HepG2 (cell line): ENCODE data around the gene FAM72B. TPM values are rescaled to one million over a fixed set of nuclear protein-coding genes. Genes with fewer than 3 reads are reported as not detected.
A peak's percentile ranks its signal among the peaks of the same experiment; 100 is the strongest.
"Not testable (repeated sequence)": the region's sequence is repeated elsewhere in the genome, so short reads cannot be mapped to it uniquely, and the experiment has no call there.

Experiments used
- ATAC-seq: fragments of 200-7000 bp; cut with Tn5 transposase; 3 replicates; pipeline ENCODE4 v1.9.1; 2020; ENCODE audit warnings: mild to moderate bottlenecking, moderate library complexity
- BruUV-seq: library from RNA; stranded (reverse); fragments of 400-500 nt; replicated peaks from 2 replicates; lab custom pipeline; 2021; lab: Mats Ljungman, UMichigan
- CTCF ChIA-PET: fragments of 300-600 bp; formaldehyde crosslinking; extraction: SDS; loops from one replicate; lab custom pipeline; 2021; ENCODE audit warnings: low total read pairs, inconsistent platforms, low intra/inter-chr PET ratio; lab: Yijun Ruan, JAX
- POLR2A ChIA-PET: fragments of 350-600 bp; sonication (Branson Sonifier 250); formaldehyde crosslinking; loops from one replicate; lab custom pipeline; 2020; ENCODE audit warnings: antibody characterized with exemption, inconsistent platforms; lab: Yijun Ruan, JAX
- DNase-seq: peaks from one replicate; pipeline ENCODE4 v3.0.0-alpha.2; 2015; ENCODE audit warnings: low spot score
- FAIRE-seq: peaks from 3 replicates; lab custom pipeline; 2011; peaks lifted over from hg19 to GRCh38; lab: Jason Lieb, UNC
- H2AFZ ChIP-seq: one replicate; pipeline ENCODE4 v1.6.1; 2011; ENCODE audit warnings: low read length, inconsistent platforms
- H3K27ac ChIP-seq: fragments of 300-600 bp; 3 replicates; pipeline ENCODE4 v1.8.0; 2011; ENCODE audit warnings: mixed run types, mild to moderate bottlenecking, mixed read lengths, low read length, inconsistent platforms; ENCODE audit not compliant: insufficient read depth; ENCODE audit errors: extremely low read length
- H3K27me3 ChIP-seq, 2 experiments: fragments of 200-600 bp in 1 of 2; 2 replicates in 1 of 2; 3 replicates in 1 of 2; pipeline versions ENCODE4 v1.6.0 to v1.8.0; 2011; ENCODE audit warnings: low read length in 2 of 2, mild to moderate bottlenecking in 2 of 2, moderate library complexity in 2 of 2, inconsistent platforms in 1 of 2; ENCODE audit not compliant: insufficient read depth in 2 of 2, control insufficient read depth in 1 of 2
- H3K36me3 ChIP-seq, 2 experiments: fragments of 200-600 bp in 1 of 2; replicated peaks in 1 of 2; 2 replicates in 1 of 2; 3 replicates in 1 of 2; pipeline versions ENCODE4 v1.5.1 to v1.8.0; 2011; ENCODE audit warnings: low read length in 2 of 2, inconsistent platforms in 1 of 2; ENCODE audit not compliant: insufficient read depth in 2 of 2, control insufficient read depth in 1 of 2
- H3K4me1 ChIP-seq: 2 replicates; pipeline ENCODE4 v1.5.1; 2012; ENCODE audit warnings: low read length, inconsistent platforms; ENCODE audit not compliant: insufficient read depth
- H3K4me2 ChIP-seq: 2 replicates; pipeline ENCODE4 v1.6.0; 2011; ENCODE audit warnings: low read depth, low read length, inconsistent platforms
- H3K4me3 ChIP-seq, 3 experiments: fragments of 200-600 bp in 1 of 3; sonication (generic), shearing (Covaris generic) in 1 of 3; replicated peaks in 1 of 3; 2 replicates each; pipeline ENCODE4 v1.5.1; 2011 to 2016; ENCODE audit warnings: low read length in 3 of 3, inconsistent platforms in 2 of 3, low read depth in 2 of 3, mild to moderate bottlenecking in 2 of 3, control low read depth in 1 of 3, mixed read lengths in 1 of 3; ENCODE audit not compliant: insufficient read depth in 1 of 3
- H3K79me2 ChIP-seq: one replicate; pipeline ENCODE4 v1.6.1; 2011; ENCODE audit warnings: low read length, inconsistent platforms; ENCODE audit not compliant: insufficient read depth
- H3K9ac ChIP-seq: 2 replicates; pipeline ENCODE4 v1.6.0; 2011; ENCODE audit warnings: mild to moderate bottlenecking, low read depth, low read length, inconsistent platforms; ENCODE audit not compliant: insufficient read depth
- H3K9me3 ChIP-seq: 2 replicates; pipeline ENCODE4 v1.5.1; 2012; ENCODE audit warnings: mild to moderate bottlenecking, low read length
- H4K20me1 ChIP-seq: 2 replicates; pipeline ENCODE4 v1.6.0; 2011; ENCODE audit warnings: inconsistent platforms, mild to moderate bottlenecking, low read length, moderate library complexity; ENCODE audit not compliant: insufficient read depth
- WGBS: methylation state at CpG from one replicate; pipeline ENCODE4 v1.1.6; 2017; ENCODE audit warnings: low lambda C conversion rate; 5-methylcytosine and 5-hydroxymethylcytosine counted together
- in situ Hi-C: cut with HindIII; loops from 2 replicates; pipeline ENCODE4 v1.10.0; 2017; ENCODE audit warnings: low pct_unique_long_range_greater_than_20kb; ENCODE audit not compliant: extremely low pct_ligation_motif_present
- intact Hi-C: fragments of 100-400 bp; cut with micrococcal nuclease; formaldehyde crosslinking; loops from one replicate; pipeline ENCODE4 v1.10.0; 2022; ENCODE audit not compliant: unreplicated experiment
- polyA plus RNA-seq, 8 experiments: library from polyadenylated mRNA; depleted of rRNA in 3 of 8; stranded (reverse) in 7 of 8; unstranded in 1 of 8; fragments of >200 nt; fragmentation: Illumina TruSeq in 4 of 8; extraction: Trizol in 4 of 8; gene quantifications; 2 replicates each; pipeline versions ENCODE4 v1.2.1 to v1.2.3, GENCODE V29; 2011 to 2016; ENCODE audit warnings: low read depth in 4 of 8, missing spikeins in 1 of 8, mixed read lengths in 1 of 8; ENCODE audit not compliant: insufficient read depth in 1 of 8
- total RNA-seq, 5 experiments: library from RNA; depleted of rRNA; stranded (reverse); fragments of >200 nt; fragmentation: Illumina TruSeq; extraction: Trizol; gene quantifications; 2 replicates each; pipeline ENCODE4 v1.2.3, GENCODE V29; 2016; ENCODE audit warnings: low read depth in 1 of 5

Gene FAM72B
- total and polyA plus RNA-seq, 2 of the 13 experiments (the other 11 are each of a cell fraction or from before 2014, with no cell fraction given) = 6.7 to 7.7 TPM

DNA sequence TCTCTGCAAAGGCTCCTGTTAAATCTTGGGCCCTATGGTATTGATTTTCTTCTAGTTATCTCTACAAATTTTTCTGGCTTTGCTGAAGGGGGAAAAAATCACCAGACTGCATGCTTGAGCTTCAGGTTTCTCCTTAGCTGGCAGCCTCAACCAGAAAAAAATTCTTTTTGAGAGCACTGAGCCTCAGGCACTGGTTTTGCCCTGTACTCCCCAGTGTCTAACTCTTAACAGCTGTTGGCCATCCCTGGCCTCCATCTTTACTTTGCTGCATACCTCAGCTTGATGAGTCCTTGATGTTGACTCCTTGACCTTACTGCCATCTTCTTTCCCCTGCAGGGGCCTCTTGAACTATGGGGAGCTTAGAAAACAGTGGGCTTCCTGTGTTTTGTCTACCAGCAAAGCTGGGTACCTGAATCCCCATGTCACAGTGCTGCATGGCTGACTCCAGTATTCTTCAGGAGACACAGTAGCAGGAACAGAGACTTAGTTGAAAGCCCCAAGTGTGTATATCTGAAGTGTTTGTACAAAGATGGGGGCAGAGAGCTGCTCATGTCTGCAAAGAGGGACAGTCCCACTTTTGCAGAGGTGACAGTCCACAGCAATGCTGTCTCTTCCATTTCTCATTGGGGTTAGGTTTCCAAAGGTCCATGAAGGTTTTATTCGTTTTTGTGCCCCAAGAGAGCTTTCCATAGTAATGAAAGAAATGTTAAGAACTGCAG lies 31.7 kb upstream of the FAM72B start:
- H3K27ac ChIP-seq, CTCF ChIA-PET, H3K27me3 ChIP-seq, H3K36me3 ChIP-seq, H4K20me1 ChIP-seq, FAIRE-seq, H3K4me1 ChIP-seq, POLR2A ChIA-PET, H3K4me2 ChIP-seq, H3K79me2 ChIP-seq, intact Hi-C loops, H3K4me3 ChIP-seq, H2AFZ ChIP-seq, H3K9ac ChIP-seq, BruUV-seq, in situ Hi-C loops, ATAC-seq, H3K9me3 ChIP-seq, DNase-seq: not testable (repeated sequence)
- WGBS = no CpG with 5 or more reads among the region's 1 CpG

DNA sequence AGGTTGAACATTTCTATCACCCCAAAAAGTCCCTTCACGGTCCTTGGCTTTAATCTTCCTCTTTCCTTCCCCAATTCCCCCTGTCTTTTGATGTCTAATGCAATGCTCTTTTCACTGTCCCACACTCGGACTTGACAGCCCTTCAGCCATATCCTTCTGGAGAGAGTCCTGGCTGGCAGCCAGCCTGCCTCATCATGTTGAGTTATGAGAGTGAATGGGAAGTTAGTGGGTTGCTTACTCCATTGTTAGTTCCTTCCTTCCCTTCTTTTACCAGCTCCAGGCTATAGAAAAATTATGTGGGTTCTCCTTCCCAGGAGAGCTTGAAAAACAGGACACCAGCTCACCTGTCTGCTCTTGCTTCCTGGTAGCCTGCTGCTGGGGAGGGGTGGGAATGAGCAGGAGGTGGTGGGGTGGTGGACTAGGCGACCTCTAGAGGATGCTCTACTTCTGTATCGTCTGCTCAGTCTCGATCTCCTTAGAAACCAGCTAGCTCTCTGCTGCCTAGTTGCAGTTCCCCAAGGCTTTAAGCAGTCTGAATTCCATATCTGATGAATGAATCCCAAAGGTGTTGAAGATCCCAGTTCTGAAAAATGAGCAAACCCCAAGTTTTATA lies 30.5 kb upstream of the FAM72B start:
- H3K9me3 ChIP-seq, in situ Hi-C loops, H3K9ac ChIP-seq, DNase-seq, H2AFZ ChIP-seq, intact Hi-C loops, BruUV-seq, H3K4me2 ChIP-seq, H3K27me3 ChIP-seq, FAIRE-seq, H3K36me3 ChIP-seq, CTCF ChIA-PET, H3K79me2 ChIP-seq, H3K27ac ChIP-seq, POLR2A ChIA-PET, H4K20me1 ChIP-seq, H3K4me1 ChIP-seq, H3K4me3 ChIP-seq: not testable (repeated sequence)
- peak; percentile 73 for ATAC-seq
- WGBS = no CpG with 5 or more reads among the region's 5 CpGs

DNA sequence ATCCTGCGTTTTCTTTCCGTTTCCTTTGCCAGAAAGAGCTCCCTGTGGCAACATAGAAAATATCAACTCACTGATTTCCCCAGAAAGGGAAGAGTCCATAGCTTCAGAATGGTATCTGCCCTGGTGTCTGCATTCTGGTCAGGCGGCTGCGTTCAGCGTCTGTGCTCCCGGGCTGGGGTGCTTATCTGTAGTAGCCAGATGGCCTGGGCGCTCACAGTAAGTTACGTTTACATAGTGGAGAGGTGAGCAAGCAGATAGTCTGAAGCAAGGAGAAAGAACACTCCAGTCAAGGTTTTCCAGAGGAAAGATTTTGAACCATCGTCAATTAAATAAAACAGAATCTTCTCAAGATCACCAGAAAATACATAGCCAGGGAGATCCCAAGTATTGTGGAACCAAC lies 29.4 kb upstream of the FAM72B start:
- CTCF ChIA-PET, H3K4me1 ChIP-seq, BruUV-seq, POLR2A ChIA-PET, H3K36me3 ChIP-seq, H3K4me3 ChIP-seq, H4K20me1 ChIP-seq, intact Hi-C loops, H3K79me2 ChIP-seq, H2AFZ ChIP-seq, H3K9ac ChIP-seq, DNase-seq, in situ Hi-C loops, H3K4me2 ChIP-seq, H3K27me3 ChIP-seq, FAIRE-seq, H3K27ac ChIP-seq, H3K9me3 ChIP-seq: not testable (repeated sequence)
- WGBS = no CpG with 5 or more reads among the region's 9 CpGs
- ATAC-seq = peak; percentile 59

GRCh38 chr1:121210778-121211177 lies 26.6 kb upstream of the FAM72B start:
- BruUV-seq, POLR2A ChIA-PET, H3K79me2 ChIP-seq, H2AFZ ChIP-seq, H3K36me3 ChIP-seq, H3K27me3 ChIP-seq, DNase-seq, H3K9ac ChIP-seq, CTCF ChIA-PET, H3K4me3 ChIP-seq, FAIRE-seq, in situ Hi-C loops, ATAC-seq, intact Hi-C loops, H4K20me1 ChIP-seq, H3K9me3 ChIP-seq, H3K4me1 ChIP-seq, H3K4me2 ChIP-seq, H3K27ac ChIP-seq: not testable (repeated sequence)
- whole genome bisulfite sequencing = no CpG with 5 or more reads among the region's 2 CpGs
